Hematopoietic multipotent progenitor cell treated with erythropoietin and hydrocortisone succinate and interleukin-3 and kit ligand, for 15 days (in vitro differentiated cells): ENCODE results near the gene IFNA14.
"Not testable (repeated sequence)": the region's sequence is repeated elsewhere in the genome, so short reads cannot be mapped to it uniquely, and the experiment has no call there.

ENCODE experiments used
- DNase-seq: peaks from one replicate; pipeline ENCODE4 v3.0.0-alpha.2; 2015; ENCODE audit warnings: low spot score

The IFNA14 gene

DNA sequence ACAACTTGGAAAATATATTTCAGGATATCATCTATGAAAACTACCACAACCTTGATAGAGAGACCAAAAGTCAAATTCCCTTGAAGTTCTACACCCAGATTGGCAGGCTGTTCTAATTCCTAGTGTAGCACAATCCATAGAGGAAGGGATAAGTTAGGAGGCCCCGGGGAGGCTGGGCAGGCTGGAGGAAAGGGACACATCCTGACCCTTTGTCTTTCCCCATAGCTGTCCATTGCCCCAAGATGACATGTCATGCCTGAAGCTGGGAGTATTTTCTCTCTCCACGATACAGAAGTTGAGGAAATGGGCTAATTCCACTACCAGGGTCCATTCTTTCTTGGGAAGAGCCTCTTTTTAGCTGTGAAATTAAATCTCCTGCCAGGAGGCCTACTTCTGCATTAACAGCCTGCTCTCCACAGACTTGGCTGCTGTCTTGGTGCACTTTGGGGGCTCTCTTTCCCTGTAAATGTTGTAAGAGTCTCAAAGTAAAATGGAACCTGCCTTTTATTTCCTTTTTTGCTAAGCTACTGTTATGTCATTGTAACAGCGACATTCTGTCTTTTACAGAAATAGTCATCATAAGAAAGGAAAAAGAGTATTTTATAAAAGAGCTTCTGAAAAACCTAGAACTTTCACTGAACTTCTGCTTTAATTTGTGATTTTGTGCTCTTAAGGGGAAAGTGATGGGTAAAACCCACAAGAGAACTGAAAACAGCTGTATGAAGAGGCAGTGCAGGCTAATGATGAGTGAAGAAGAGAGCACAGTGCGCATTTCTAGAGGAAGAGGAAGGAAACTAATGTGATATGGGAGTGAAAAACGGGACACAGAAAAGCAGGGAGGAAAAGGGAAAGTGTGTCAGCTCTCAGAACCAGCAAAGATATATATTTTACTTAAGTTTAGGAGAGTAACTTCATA is 26.1 kb downstream of the IFNA14 start:
- not testable (repeated sequence) for DNase-seq

- DNase-seq = not testable (repeated sequence)
Measured at GRCh38 chr9:21212160-21212559, 27.6 kb downstream of the IFNA14 start.

GRCh38 chr9:21210782-21211181 is 29.0 kb downstream of the IFNA14 start:
- DNase-seq = not testable (repeated sequence)

- DNase-seq = no peak
Measured at GRCh38 chr9:21210311-21210710, 29.5 kb downstream of the IFNA14 start.

DNA sequence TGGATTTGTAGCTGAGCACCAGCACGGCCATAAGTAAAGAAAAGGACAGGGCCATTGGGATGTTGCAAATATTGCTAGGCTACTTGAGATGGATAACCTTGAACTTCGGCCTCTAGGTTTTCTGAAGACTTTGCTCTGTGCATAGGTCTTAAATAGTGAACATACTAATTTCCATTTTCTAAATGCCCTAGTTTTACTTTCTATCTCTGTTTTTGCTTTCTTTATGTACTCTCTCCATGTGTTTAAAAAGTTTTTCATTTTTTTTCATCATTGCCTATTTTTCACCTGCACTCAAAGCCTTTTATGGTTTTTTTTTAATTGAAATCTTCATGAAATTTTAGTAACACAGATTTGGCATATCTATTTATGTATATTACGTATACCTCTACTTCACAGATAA is 32.8 kb downstream of the IFNA14 start, which contains the start of gene IFNA10:
TSS of gene IFNA10 (minus strand) at position 101 of the 400 bp plus-strand sequence. CDS start at position 55, 46 bp downstream.
- DNase-seq = not testable (repeated sequence)

DNA sequence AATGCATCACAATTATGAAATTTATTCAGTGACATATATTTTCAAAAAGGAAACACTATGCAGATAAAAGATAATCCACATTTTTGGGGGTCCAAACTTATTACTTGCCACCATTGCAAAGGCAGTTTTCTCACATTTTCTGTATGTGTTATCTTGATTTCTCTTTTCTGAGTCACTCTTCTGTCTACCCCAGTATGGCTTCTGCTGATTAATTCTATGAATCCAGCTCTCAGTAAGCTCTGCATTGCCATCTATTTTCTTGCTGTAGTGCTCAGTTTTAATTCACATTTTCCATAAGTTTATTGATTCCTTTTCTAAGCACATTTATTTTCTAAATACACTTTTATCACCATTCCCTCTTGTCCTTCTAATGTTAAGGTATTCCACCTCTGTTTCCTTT is 34.6 kb downstream of the IFNA14 start:
- no peak for DNase-seq

DNA sequence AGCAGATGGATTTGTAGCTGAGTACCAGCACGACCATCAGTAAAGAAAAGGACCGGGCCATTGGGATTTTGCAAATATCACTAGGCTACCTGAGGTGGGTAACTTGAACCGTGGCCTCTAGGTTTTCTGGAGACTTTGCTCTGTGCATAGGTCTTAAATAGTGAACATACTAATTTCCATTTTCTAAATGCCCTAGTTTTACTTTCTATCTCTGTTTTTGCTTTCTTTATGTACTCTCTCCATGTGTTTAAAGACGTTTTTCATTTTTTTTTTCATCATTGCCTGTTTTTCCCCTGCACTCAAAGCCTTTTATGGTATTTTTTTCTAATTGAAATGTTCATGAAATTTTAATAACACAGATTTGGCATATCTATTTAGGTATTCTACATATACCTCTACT is 37.7 kb downstream of the IFNA14 start, which contains the start of gene IFNA7:
TSS of gene IFNA7 (minus strand) at position 101 of the 400 bp plus-strand sequence. CDS start at position 61, 40 bp downstream.
- DNase-seq = not testable (repeated sequence)

DNA sequence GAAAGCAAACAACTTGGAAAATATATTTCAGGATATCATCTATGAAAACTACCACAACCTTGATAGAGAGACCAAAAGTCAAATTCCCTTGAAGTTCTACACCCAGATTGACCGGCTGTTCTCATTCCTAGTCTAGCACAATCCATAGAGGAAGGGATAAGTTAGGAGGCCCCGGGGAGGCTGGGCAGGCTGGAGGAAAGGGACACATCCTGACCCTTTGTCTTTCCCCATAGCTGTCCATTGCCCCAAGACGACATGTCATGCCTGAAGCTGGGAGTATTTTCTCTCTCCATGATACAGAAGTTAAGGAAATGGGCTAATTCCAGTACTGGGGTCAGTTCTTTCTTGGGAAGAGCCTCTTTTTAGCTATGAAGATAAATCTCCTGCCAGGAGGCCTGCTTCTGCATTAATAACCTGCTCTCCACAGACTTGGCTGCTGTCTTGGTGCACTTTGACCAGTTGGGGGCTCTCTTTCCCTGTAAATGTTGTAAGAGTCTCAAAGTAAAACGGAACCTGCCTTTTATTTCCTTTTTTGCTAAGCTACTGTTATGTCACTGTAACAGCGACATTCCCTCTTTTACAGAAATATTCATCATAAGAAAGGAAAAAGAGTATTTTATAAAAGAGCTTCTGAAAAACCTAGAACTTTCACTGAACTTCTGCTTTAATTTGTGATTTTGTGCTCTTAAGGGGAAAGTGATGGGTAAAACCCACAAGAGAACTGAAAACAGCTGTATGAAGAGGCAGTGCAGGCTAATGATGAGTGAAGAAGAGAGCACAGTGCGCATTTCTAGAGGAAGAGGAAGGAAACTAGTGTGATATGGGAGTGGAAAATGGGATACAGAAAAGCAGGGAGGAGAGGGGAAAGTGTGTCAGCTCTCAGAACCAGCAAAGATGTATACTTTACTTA is 44.7 kb downstream of the IFNA14 start:
- DNase-seq = not testable (repeated sequence)
